OCI-LY1 (cell line): ENCODE results near the gene SEC16A.
A peak's percentile ranks its signal among the peaks of the same experiment; 100 is the strongest.

Experiments
- H2AFZ ChIP-seq: fragments of 200-600 bp; sonication (generic), shearing (Covaris generic); 2 replicates; pipeline ENCODE4 v1.6.0; 2014; ENCODE audit warnings: antibody characterized with exemption, mild to moderate bottlenecking, low read length
- H3F3A ChIP-seq: fragments of 200-600 bp; sonication (generic), shearing (Covaris generic); 2 replicates; pipeline ENCODE4 v1.6.0; 2014; ENCODE audit warnings: mild to moderate bottlenecking, antibody characterized with exemption, low read length, moderate library complexity; ENCODE audit not compliant: insufficient read depth
- H3K27ac ChIP-seq: fragments of 200-600 bp; sonication (generic); 2 replicates; pipeline ENCODE4 v1.5.1; 2014; ENCODE audit warnings: low read length, mixed run types, mild to moderate bottlenecking, low read depth; ENCODE audit not compliant: poor library complexity, severe bottlenecking
- H3K27me3 ChIP-seq: fragments of 200-600 bp; sonication (generic); 2 replicates; pipeline ENCODE4 v1.6.0; 2014; ENCODE audit warnings: antibody characterized with exemption, mild to moderate bottlenecking, low read length, moderate library complexity; ENCODE audit not compliant: insufficient read depth
- H3K36me3 ChIP-seq: fragments of 200-600 bp; sonication (generic); 2 replicates; pipeline ENCODE4 v1.6.1; 2014; ENCODE audit warnings: mild to moderate bottlenecking, antibody characterized with exemption, low read length, moderate library complexity, mixed read lengths; ENCODE audit not compliant: insufficient read depth
- H3K4me1 ChIP-seq: fragments of 200-600 bp; sonication (generic); 2 replicates; pipeline ENCODE4 v1.5.1; 2014; ENCODE audit warnings: mild to moderate bottlenecking, low read length, moderate library complexity; ENCODE audit not compliant: insufficient read depth, severe bottlenecking
- H3K4me2 ChIP-seq: fragments of 200-600 bp; sonication (generic), shearing (Covaris generic); 2 replicates; pipeline ENCODE4 v1.6.1; 2014; ENCODE audit warnings: low read length
- H3K4me3 ChIP-seq: fragments of 200-600 bp; sonication (generic); 2 replicates; pipeline ENCODE4 v1.5.1; 2014; ENCODE audit warnings: low read length, low read depth, mild to moderate bottlenecking, mixed read lengths; ENCODE audit not compliant: poor library complexity, severe bottlenecking
- H3K79me2 ChIP-seq: fragments of 200-600 bp; shearing (Covaris generic); 2 replicates; pipeline ENCODE4 v1.6.1; 2016; ENCODE audit warnings: mixed run types, low read length, mixed read lengths; ENCODE audit not compliant: insufficient read depth
- H3K9ac ChIP-seq: fragments of 200-600 bp; sonication (generic), shearing (Covaris generic); 2 replicates; pipeline ENCODE4 v1.6.1; 2014; ENCODE audit warnings: mild to moderate bottlenecking, low read length, mixed read lengths
- H3K9me2 ChIP-seq: fragments of 200-600 bp; sonication (generic), shearing (Covaris generic); 2 replicates; pipeline ENCODE4 v1.6.1; 2014; ENCODE audit warnings: low read depth, mild to moderate bottlenecking, low read length, mixed read lengths
- H3K9me3 ChIP-seq: fragments of 200-600 bp; shearing (Covaris generic); 2 replicates; pipeline ENCODE4 v1.6.1; 2014; ENCODE audit warnings: low read length, mixed read lengths
- H4K20me1 ChIP-seq: fragments of 200-600 bp; sonication (generic), shearing (Covaris generic); 2 replicates; pipeline ENCODE4 v1.6.0; 2016; ENCODE audit warnings: mild to moderate bottlenecking, low read length; ENCODE audit not compliant: insufficient read depth
- CTCF ChIP-seq: fragments of 200-600 bp; sonication (generic), shearing (Covaris generic); IDR thresholded peaks from 2 replicates; pipeline ENCODE4 v1.5.1; 2017; ENCODE audit warnings: mild to moderate bottlenecking, antibody characterized with exemption, low read length, moderate library complexity, mixed read lengths
- EZH2 ChIP-seq: fragments of 200-600 bp; sonication (generic), shearing (Covaris generic); IDR thresholded peaks from 2 replicates; pipeline ENCODE4 v1.8.0; 2017; ENCODE audit warnings: borderline replicate concordance, mixed run types, mild to moderate bottlenecking, antibody characterized with exemption, low read length, moderate library complexity, mixed read lengths

The SEC16A gene

GRCh38 chr9:136400038-136400834 lies 82.6 kb downstream of the SEC16A start, which contains the start of gene SNAPC4:
SNAPC4 (minus strand) TSS chr9:136400170; CDS start chr9:136398428, 1,742 bp downstream.
- Histone ChIP-seq H4K20me1 (no peaks in the 10 kb centered on the region), H3K9me2 (no peaks in the 10 kb centered on the region), H3K4me1 (peaks cover 20% of the 10 kb centered on the region), H3K4me3 (peak within 1 kb of the TSS; percentile 99), H3F3A (no peaks in the 10 kb centered on the region), H2AFZ (no peak within 1 kb of the TSS), H3K36me3 (peaks cover 67% of the 10 kb centered on the region), H3K9ac (peak within 1 kb of the TSS; percentile 96), H3K4me2 (peak within 1 kb of the TSS; percentile 99), H3K27ac (no peak within 1 kb of the TSS), H3K79me2 (peaks cover 18% of the 10 kb centered on the region), H3K27me3 (no peaks in the 10 kb centered on the region), H3K9me3 (no peaks in the 10 kb centered on the region)
- TF ChIP-seq EZH2 (no peak), CTCF (peak; percentile 88)

- peaks cover 20% of the 10 kb centered on the region for H3K4me1 ChIP-seq
- H3K27ac ChIP-seq, result no peak overlapping the region
- H3F3A ChIP-seq, result no peaks in the 10 kb centered on the region
- H3K36me3 ChIP-seq, result peaks cover 67% of the 10 kb centered on the region
- no peaks in the 10 kb centered on the region for H3K27me3 ChIP-seq
- H3K4me2 ChIP-seq, result peak overlapping the region; percentile 99
- H3K9me3 ChIP-seq, result no peaks in the 10 kb centered on the region
- H3K9me2 ChIP-seq, result no peaks in the 10 kb centered on the region
- H4K20me1 ChIP-seq, result no peaks in the 10 kb centered on the region
- no peak for TF ChIP-seq EZH2
- TF ChIP-seq CTCF, result no peak
- H2AFZ ChIP-seq, result no peak overlapping the region
- peak overlapping the region; percentile 99 for H3K4me3 ChIP-seq
- peak overlapping the region; percentile 96 for H3K9ac ChIP-seq
- peaks cover 18% of the 10 kb centered on the region for H3K79me2 ChIP-seq
Observed at GRCh38 chr9:136399176-136400037, 83.4 kb downstream of the SEC16A start.

GRCh38 chr9:136398286-136398685 lies 84.6 kb downstream of the SEC16A start:
- H3K9me3 ChIP-seq, result no peaks in the 10 kb centered on the region
- H3K79me2 ChIP-seq, result peaks cover 18% of the 10 kb centered on the region
- no peak overlapping the region for H3K27ac ChIP-seq
- no peaks in the 10 kb centered on the region for H4K20me1 ChIP-seq
- H3K9ac ChIP-seq, result peak overlapping the region; percentile 96; the same call in 1 of the 2 replicates
- no peaks in the 10 kb centered on the region for H3F3A ChIP-seq
- peak overlapping the region; percentile 99 for H3K4me3 ChIP-seq
- H2AFZ ChIP-seq, result no peak overlapping the region
- peaks cover 67% of the 10 kb centered on the region for H3K36me3 ChIP-seq
- H3K4me2 ChIP-seq, result peak overlapping the region; percentile 99
- TF ChIP-seq CTCF, result no peak
- no peak for TF ChIP-seq EZH2
- H3K9me2 ChIP-seq, result no peaks in the 10 kb centered on the region
- no peaks in the 10 kb centered on the region for H3K27me3 ChIP-seq
- H3K4me1 ChIP-seq, result peaks cover 20% of the 10 kb centered on the region
